ENCODE results near the gene THEMIS2. TPM values are rescaled to one million over a fixed set of nuclear protein-coding genes. Genes with fewer than 3 reads are reported as not detected.
A peak's percentile ranks its signal among the peaks of the same experiment; 100 is the strongest.

THEMIS2 gene
- total RNA-seq, result 2.8 TPM

DNA sequence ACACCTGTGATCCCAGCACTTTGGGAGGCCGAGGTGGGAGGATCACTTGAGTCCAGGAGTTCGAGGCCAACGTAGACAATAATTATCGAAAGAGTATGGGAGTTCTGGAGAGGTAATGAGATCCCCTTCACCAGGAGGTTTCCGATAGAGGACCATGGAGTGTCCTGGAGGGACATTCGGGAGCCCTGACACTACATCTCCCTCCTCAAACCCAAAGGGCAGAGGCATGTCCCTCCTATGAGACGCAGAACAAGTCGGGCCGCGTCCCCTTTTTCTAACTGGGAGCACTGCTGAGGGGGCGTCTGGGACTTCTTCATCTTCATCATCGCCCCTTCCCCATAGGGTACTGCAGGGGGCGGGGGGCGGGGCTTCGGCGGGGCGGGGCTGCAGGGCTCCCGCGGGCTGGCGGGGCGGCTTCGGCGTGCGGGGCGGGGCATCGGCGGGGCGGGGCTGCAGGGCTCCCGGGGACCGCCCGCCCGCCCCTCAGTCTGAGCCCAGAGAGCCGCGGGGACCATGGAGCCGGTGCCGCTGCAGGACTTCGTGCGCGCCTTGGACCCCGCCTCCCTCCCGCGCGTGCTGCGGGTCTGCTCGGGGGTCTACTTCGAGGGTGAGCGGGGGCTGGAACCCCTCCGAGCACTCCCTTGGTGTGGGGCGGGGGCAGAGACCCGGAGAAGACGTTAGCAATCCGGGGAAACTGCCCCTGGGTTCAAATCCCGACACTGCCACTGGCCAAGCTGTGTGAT, at the start of gene THEMIS2:
Gene THEMIS2 (plus strand): TSS at position 486 of the 743 bp plus-strand sequence. CDS start 28 bp downstream, at position 514.

DNA sequence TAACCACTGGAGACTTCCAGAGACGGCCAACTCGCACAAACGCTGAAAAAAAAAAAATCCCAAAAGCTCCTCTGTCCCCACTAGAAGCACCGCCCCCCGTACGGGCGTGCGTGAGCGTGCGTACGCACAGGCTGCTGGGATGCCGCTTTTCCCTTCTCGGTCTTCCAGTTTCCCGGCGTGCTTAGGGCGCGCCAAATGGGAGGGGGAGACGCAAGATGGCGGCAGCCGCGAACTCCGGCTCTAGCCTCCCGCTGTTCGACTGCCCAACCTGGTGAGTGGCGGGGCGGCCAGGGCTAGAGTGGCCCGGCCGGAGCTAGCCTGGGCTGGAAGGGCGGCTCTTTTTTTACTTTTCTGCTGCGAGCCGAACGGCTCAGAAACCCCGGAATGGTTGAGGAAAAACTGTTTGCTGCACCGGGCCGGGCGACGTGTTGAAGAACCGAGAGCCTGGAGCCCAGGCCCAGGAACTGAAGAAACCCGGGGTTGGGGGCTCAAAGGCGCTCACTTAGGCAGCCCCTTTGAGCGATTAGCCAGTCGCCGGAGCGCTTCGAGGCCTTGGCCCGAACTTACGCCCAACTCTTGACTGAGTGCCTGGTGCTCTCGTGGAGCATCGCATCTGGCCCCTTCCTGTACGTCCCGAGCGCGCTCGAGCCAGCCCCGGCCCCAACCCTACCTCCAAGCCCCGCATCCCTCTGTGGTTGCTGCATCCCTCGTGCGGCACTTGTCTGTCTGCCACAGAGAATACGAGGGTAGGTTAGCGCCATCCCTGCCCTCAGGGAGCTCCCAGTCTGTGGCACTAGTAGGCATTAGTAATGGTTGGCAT, 41.5 kb upstream of the THEMIS2 start, which contains the start of gene PPP1R8:
Gene PPP1R8 (plus strand): TSS at position 162 of the 820 bp plus-strand sequence. CDS start 54 bp downstream, at position 216.

DNA sequence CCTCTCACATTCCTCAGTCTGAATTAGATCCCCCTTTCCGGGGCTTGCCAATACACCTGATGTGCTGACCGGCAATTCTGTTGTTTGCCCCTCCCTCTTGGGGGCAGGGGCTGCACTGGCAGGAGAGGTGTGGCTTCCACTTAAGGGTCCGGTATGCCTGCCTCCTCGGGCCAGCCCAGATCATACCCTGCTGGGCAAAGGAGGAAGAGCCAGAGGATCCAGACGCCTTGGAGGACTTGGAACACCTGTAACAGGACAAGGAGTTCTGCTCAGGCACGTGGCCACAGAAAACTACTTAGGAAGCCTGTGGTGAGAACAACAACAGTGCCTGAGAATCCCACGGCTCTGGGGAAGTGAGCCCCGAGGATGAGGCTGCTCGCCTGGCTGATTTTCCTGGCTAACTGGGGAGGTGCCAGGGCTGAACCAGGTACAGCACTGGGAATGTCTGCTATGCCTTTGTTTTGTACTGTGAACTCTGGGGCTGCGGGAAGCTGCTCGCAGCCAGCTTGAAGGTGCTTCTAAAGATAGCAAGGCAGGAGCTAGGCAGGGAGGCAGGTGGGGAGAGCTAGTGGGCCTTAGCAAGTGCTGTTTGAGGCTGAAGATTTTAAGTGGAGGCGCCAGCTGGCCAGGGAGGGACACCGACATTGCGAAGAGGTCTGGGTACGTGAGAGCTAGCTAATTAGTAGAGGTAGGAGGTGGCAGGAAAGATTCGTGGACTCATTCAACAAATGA, 62.6 kb downstream of the THEMIS2 start, which contains the start of gene SMPDL3B:
Gene SMPDL3B (plus strand): TSS at position 183 of the 732 bp plus-strand sequence. CDS start 184 bp downstream, at position 367.

Small RNA genes lying within 50 kb of the gene (small RNA-seq; reads per million reads assigned to genes)
- not detected for gene RNU6-1245P (ENCODE audit: low replicate concordance)
- gene SCARNA1 (ENCODE audit: low replicate concordance), result 11.8 reads per million, percentile 91 among the genes with 10 or more reads in this experiment

Other genes with a start within 250 kb of the THEMIS2 start
- gene FGR, start 237.4 kb upstream of the THEMIS2 start, total RNA-seq, result 0.31 TPM
- 23.2 TPM for gene IFI6, start 200.4 kb upstream of the THEMIS2 start, total RNA-seq
- gene FAM76A, start 146.6 kb upstream of the THEMIS2 start, total RNA-seq, result 10.3 TPM
- gene STX12, start 99.3 kb upstream of the THEMIS2 start, total RNA-seq, result 121 TPM
- 48.5 TPM for gene PPP1R8, start 41.8 kb upstream of the THEMIS2 start, total RNA-seq
- gene RPA2, start 42.0 kb downstream of the THEMIS2 start, total RNA-seq, result 62.3 TPM
- gene SMPDL3B, start 62.5 kb downstream of the THEMIS2 start, total RNA-seq, result not detected
- gene XKR8, start 87.4 kb downstream of the THEMIS2 start, total RNA-seq, result 4.7 TPM
- gene EYA3, start 216.1 kb downstream of the THEMIS2 start, total RNA-seq, result 22.2 TPM

Measured in parietal lobe (tissue), 2 donors.